Measurements from ENCODE around the gene CASK.

GRCh38 chrX:41857670-41858069 is 65.7 kb downstream of the CASK start:
- TF ChIP-seq POLR2A (IDR thresholded peaks at IDR 0.05; ENCODE audit: low read depth, low read length): no peak
- no peak for TF ChIP-seq TAF1 (IDR thresholded peaks at IDR 0.05; ENCODE audit: borderline replicate concordance, low read depth, low read length)
- TF ChIP-seq POLR2AphosphoS5 (IDR thresholded peaks at IDR 0.05; ENCODE audit: low read depth, low read length): no peak
